Measurements from ENCODE around the gene PDE4B.

DNA sequence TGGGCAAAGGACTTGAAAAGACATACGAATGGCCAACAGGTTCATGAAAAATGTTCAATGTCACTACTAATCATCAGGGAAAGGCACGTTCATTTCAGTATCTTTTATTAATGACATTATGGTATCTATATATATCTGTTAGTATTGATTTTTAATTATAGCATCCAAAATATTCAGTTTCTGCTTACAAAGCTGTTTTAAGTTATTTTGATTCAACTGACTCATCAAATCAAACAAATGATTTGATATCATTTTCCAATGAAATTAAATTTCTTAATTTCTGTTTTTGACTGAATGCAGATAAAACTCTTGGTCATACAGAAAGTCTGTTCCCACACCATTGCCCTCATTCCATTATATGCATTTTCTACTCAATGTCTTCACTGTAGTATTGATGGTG lies 315.9 kb downstream of the PDE4B start:
- TF ChIP-seq, protein P1, sequence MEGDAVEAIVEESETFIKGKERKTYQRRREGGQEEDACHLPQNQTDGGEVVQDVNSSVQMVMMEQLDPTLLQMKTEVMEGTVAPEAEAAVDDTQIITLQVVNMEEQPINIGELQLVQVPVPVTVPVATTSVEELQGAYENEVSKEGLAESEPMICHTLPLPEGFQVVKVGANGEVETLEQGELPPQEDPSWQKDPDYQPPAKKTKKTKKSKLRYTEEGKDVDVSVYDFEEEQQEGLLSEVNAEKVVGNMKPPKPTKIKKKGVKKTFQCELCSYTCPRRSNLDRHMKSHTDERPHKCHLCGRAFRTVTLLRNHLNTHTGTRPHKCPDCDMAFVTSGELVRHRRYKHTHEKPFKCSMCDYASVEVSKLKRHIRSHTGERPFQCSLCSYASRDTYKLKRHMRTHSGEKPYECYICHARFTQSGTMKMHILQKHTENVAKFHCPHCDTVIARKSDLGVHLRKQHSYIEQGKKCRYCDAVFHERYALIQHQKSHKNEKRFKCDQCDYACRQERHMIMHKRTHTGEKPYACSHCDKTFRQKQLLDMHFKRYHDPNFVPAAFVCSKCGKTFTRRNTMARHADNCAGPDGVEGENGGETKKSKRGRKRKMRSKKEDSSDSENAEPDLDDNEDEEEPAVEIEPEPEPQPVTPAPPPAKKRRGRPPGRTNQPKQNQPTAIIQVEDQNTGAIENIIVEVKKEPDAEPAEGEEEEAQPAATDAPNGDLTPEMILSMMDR (conservative IDR thresholded peaks at IDR 0.05; ENCODE audit: low read length) = no peak
- no peak for TF ChIP-seq EZH2phosphoT487 (IDR thresholded peaks at IDR 0.05; ENCODE audit: borderline replicate concordance)

Data from Loucy (cell line).